ENCODE results near the gene AP1M2.

DNA sequence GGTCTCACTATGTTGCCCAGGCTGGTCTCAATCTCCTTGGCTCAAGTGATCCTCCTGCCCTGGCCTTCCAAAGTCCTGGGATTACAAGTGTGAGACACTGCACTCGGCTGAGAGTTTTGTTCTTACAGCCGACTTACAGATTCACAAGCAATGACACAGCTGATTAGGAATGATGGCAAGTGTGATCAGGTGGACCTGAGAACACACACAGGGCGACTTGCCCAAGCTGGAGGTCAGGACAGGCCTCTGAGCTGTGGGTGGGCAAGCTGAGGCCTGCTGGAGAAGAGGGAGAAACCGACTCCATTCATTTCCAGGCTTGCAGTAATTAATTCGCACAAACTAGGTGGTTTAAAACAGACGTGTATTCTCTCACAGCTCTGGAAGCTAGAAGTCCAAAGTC lies 51.5 kb downstream of the AP1M2 start:
- TF ChIP-seq, protein P1, sequence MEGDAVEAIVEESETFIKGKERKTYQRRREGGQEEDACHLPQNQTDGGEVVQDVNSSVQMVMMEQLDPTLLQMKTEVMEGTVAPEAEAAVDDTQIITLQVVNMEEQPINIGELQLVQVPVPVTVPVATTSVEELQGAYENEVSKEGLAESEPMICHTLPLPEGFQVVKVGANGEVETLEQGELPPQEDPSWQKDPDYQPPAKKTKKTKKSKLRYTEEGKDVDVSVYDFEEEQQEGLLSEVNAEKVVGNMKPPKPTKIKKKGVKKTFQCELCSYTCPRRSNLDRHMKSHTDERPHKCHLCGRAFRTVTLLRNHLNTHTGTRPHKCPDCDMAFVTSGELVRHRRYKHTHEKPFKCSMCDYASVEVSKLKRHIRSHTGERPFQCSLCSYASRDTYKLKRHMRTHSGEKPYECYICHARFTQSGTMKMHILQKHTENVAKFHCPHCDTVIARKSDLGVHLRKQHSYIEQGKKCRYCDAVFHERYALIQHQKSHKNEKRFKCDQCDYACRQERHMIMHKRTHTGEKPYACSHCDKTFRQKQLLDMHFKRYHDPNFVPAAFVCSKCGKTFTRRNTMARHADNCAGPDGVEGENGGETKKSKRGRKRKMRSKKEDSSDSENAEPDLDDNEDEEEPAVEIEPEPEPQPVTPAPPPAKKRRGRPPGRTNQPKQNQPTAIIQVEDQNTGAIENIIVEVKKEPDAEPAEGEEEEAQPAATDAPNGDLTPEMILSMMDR (IDR thresholded peaks at IDR 0.05), result no peak
- no peak for TF ChIP-seq POLR2A (IDR thresholded peaks at IDR 0.05)

All from esophagus squamous epithelium (tissue), 4 donors.